Measurements from ENCODE around the gene OR10S1. TPM values are rescaled to one million over a fixed set of nuclear protein-coding genes. Genes with fewer than 3 reads are reported as not detected.
A peak's percentile ranks its signal among the peaks of the same experiment; 100 is the strongest.
"Not testable (repeated sequence)": the region's sequence is repeated elsewhere in the genome, so short reads cannot be mapped to it uniquely, and the experiment has no call there.

Gene OR10S1
- total RNA-seq (2022) (not detected in 2 replicates), Bru-seq, nascent RNA (not detected), BruChase-seq, experiment 1, labeled RNA remaining after a 2-hour chase (not detected), BruChase-seq, experiment 2, labeled RNA remaining after a 6-hour chase (not detected)
- long read RNA-seq = 0 reads

GRCh38 chr11:123977731-123978347 is at the start of gene OR10S1:
OR10S1 (minus strand) TSS chr11:123977781; CDS start chr11:123977664, 117 bp downstream.
- POLR2A ChIA-PET = no interaction called here
- Mint-ChIP-seq H3K27ac (ENCODE audit: unreplicated experiment) (peak within 1 kb of the TSS; percentile 6), H3K27me3 (ENCODE audit: insufficient read depth, unreplicated experiment) (no peaks in the 10 kb centered on the region), H3K9me3 (ENCODE audit: unreplicated experiment) (peaks cover 10% of the 10 kb centered on the region), H3K36me3 (ENCODE audit: insufficient read depth, unreplicated experiment) (no peaks in the 10 kb centered on the region), H3K4me3 (ENCODE audit: unreplicated experiment) (no peak within 1 kb of the TSS), H3K4me1 (ENCODE audit: low read depth, unreplicated experiment) (no peaks in the 10 kb centered on the region)
- no peaks in the 10 kb centered on the region for H3K36me3 ChIP-seq (ENCODE audit: control insufficient read depth, insufficient read depth, low read length)
- peak in 1 of 2 experiments; percentile 45 for DNase-seq
- intact Hi-C loops (cut with micrococcal nuclease; ENCODE audit: unreplicated experiment) = no loop called here
- no peaks in the 10 kb centered on the region; the same call in 1 of the 2 replicates for H3K4me1 ChIP-seq
- no peak for TF ChIP-seq CTCF (IDR thresholded peaks at IDR 0.05; ENCODE audit: insufficient read depth in 1 of 2, low read depth in 1 of 2, low read length in 1 of 2, severe bottlenecking in 1 of 2, unreplicated experiment in 1 of 2)
- no peak within 1 kb of the TSS for H3K4me3 ChIP-seq (ENCODE audit: low read depth, low read length)
- BruUV-seq (replicated peaks) = no TSS peak
- CTCF ChIA-PET = no interaction called here
- H3K9me3 ChIP-seq = no peaks in the 10 kb centered on the region; the same call in 1 of the 2 replicates
- no peaks in the 10 kb centered on the region for H3K27me3 ChIP-seq (replicated peaks; ENCODE audit: control insufficient read depth, insufficient read depth, low read length)

GRCh38 chr11:124026498-124026897 is 48.9 kb upstream of the OR10S1 start, which contains the start of gene OR10G8:
OR10G8 (plus strand) TSS chr11:124026798; CDS start chr11:124029623, 2,825 bp downstream.
- POLR2A ChIA-PET = no interaction called here
- no peak for TF ChIP-seq CTCF (IDR thresholded peaks at IDR 0.05; ENCODE audit: insufficient read depth in 1 of 2, low read depth in 1 of 2, low read length in 1 of 2, severe bottlenecking in 1 of 2, unreplicated experiment in 1 of 2)
- no peaks in the 10 kb centered on the region for H3K4me1 ChIP-seq
- BruUV-seq (replicated peaks) = no TSS peak
- Mint-ChIP-seq H3K27ac (ENCODE audit: unreplicated experiment) (no peak within 1 kb of the TSS), H3K4me1 (ENCODE audit: low read depth, unreplicated experiment) (no peaks in the 10 kb centered on the region), H3K36me3 (ENCODE audit: insufficient read depth, unreplicated experiment) (no peaks in the 10 kb centered on the region), H3K27me3 (ENCODE audit: insufficient read depth, unreplicated experiment) (peaks cover 15% of the 10 kb centered on the region), H3K4me3 (ENCODE audit: unreplicated experiment) (no peak within 1 kb of the TSS), H3K9me3 (ENCODE audit: unreplicated experiment) (no peaks in the 10 kb centered on the region)
- DNase-seq = no peak
- no peaks in the 10 kb centered on the region for H3K27me3 ChIP-seq (replicated peaks; ENCODE audit: control insufficient read depth, insufficient read depth, low read length)
- CTCF ChIA-PET = no interaction called here
- intact Hi-C loops (cut with micrococcal nuclease; ENCODE audit: unreplicated experiment) = no loop called here
- no peaks in the 10 kb centered on the region for H3K9me3 ChIP-seq
- no peaks in the 10 kb centered on the region for H3K36me3 ChIP-seq (ENCODE audit: control insufficient read depth, insufficient read depth, low read length)
- no peak within 1 kb of the TSS for H3K4me3 ChIP-seq (ENCODE audit: low read depth, low read length)

DNA sequence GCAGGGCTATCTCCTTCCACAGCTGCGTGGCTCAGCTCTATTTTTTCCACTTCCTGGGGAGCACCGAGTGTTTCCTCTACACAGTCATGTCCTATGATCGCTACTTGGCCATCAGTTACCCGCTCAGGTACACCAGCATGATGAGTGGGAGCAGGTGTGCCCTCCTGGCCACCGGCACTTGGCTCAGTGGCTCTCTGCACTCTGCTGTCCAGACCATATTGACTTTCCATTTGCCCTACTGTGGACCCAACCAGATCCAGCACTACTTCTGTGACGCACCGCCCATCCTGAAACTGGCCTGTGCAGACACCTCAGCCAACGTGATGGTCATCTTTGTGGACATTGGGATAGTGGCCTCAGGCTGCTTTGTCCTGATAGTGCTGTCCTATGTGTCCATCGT is 38.3 kb upstream of the OR10S1 start:
- POLR2A ChIA-PET; BruUV-seq (replicated peaks); H3K27me3 Mint-ChIP-seq (ENCODE audit: insufficient read depth, unreplicated experiment); DNase-seq; H3K36me3 Mint-ChIP-seq (ENCODE audit: insufficient read depth, unreplicated experiment); intact Hi-C loops (cut with micrococcal nuclease; ENCODE audit: unreplicated experiment); H3K4me3 Mint-ChIP-seq (ENCODE audit: unreplicated experiment); H3K4me3 ChIP-seq (ENCODE audit: low read depth, low read length); H3K9me3 ChIP-seq; H3K9me3 Mint-ChIP-seq (ENCODE audit: unreplicated experiment); CTCF ChIA-PET; H3K4me1 ChIP-seq; H3K27me3 ChIP-seq (replicated peaks; ENCODE audit: control insufficient read depth, insufficient read depth, low read length); H3K27ac Mint-ChIP-seq (ENCODE audit: unreplicated experiment); H3K36me3 ChIP-seq (ENCODE audit: control insufficient read depth, insufficient read depth, low read length); H3K4me1 Mint-ChIP-seq (ENCODE audit: low read depth, unreplicated experiment): not testable (repeated sequence)
